Spleen (tissue), 11 donors: ENCODE results near the gene EVA1A. TPM values are rescaled to one million over a fixed set of nuclear protein-coding genes. Genes with fewer than 3 reads are reported as not detected.
"Not testable (repeated sequence)": the region's sequence is repeated elsewhere in the genome, so short reads cannot be mapped to it uniquely, and the experiment has no call there.

Experiments used
- DNase-seq: peaks from one replicate; pipeline ENCODE4 v3.0.0-alpha.2; 2020
- H3K27ac ChIP-seq, 8 donors: fragments of 200-600 bp; sonication (generic) in 7 of 8; 1 replicate in 4 of 8; 2 replicates in 4 of 8; pipeline versions ENCODE4 v1.5.0 to v1.8.0; 2016 to 2021; ENCODE audit warnings: inconsistent platforms in 4 of 8, mild to moderate bottlenecking in 4 of 8, moderate library complexity in 1 of 8
- H3K27me3 ChIP-seq, 7 donors: fragments of 200-600 bp; sonication (generic) in 6 of 7; replicated peaks in 1 of 7; 1 replicate in 4 of 7; 2 replicates in 3 of 7; pipeline versions ENCODE4 v1.5.0 to v1.8.0; 2016 to 2021; ENCODE audit warnings: inconsistent platforms in 3 of 7, mild to moderate bottlenecking in 1 of 7
- H3K36me3 ChIP-seq, 6 donors: fragments of 200-600 bp; sonication (generic) in 5 of 6; 1 replicate in 4 of 6; 2 replicates in 2 of 6; pipeline versions ENCODE4 v1.5.0 to v1.8.0; 2016 to 2021; ENCODE audit warnings: inconsistent platforms in 2 of 6
- H3K4me1 ChIP-seq, 6 donors: fragments of 200-600 bp; sonication (generic) in 5 of 6; 1 replicate in 3 of 6; 2 replicates in 3 of 6; pipeline versions ENCODE4 v1.5.0 to v1.8.0; 2016 to 2021; ENCODE audit warnings: inconsistent platforms in 3 of 6
- H3K4me3 ChIP-seq, 8 donors: fragments of 200-600 bp; sonication (generic) in 7 of 8; 1 replicate in 4 of 8; 2 replicates in 4 of 8; pipeline versions ENCODE4 v1.5.0 to v1.8.0; 2016 to 2021; ENCODE audit warnings: inconsistent platforms in 4 of 8, mild to moderate bottlenecking in 4 of 8, moderate library complexity in 2 of 8
- H3K9me3 ChIP-seq, 8 donors: fragments of 200-600 bp; sonication (generic) in 7 of 8; 1 replicate in 4 of 8; 2 replicates in 4 of 8; pipeline versions ENCODE4 v1.5.0 to v1.8.0; 2016 to 2021; ENCODE audit warnings: inconsistent platforms in 4 of 8
- POLR2A ChIP-seq, 3 donors: fragments of 450-650 bp; IDR thresholded peaks; one replicate each; pipeline ENCODE4 v1.5.1; 2017; ENCODE audit warnings: antibody characterized with exemption in 3 of 3, mild to moderate bottlenecking in 1 of 3
- POLR2AphosphoS5 ChIP-seq, 3 donors: sonication (generic); formaldehyde crosslinking; IDR thresholded peaks; one replicate each; pipeline ENCODE4 v1.5.1; 2017; ENCODE audit warnings: antibody characterized with exemption in 3 of 3
- WGBS, 5 donors: extraction: QIAGEN DNeasy Blood & Tissue Kit in 3 of 5; methylation state at CpG; one replicate each; pipeline versions ENCODE4 v1.1.5 to v1.1.7; 2013 to 2018; 5-methylcytosine and 5-hydroxymethylcytosine counted together
- intact Hi-C: fragments of 100-400 bp; cut with DNase I; formaldehyde crosslinking; loops from one replicate; pipeline ENCODE4 v1.15.0; 2023; ENCODE audit warnings: low total_unique reads
- polyA plus RNA-seq, 3 donors: library from polyadenylated mRNA; stranded (reverse); fragments of 200-250 nt; gene quantifications; one replicate each; pipeline ENCODE4 v1.2.1, GENCODE V29; 2013
- total RNA-seq, 7 donors: library from RNA; depleted of rRNA in 3 of 7; stranded (reverse); fragments of >200 nt in 3 of 7; fragmentation: NEBNext Ultra II Directional in 4 of 7; extraction: Animal tissue kit (Norgen Biotek cat#: 25700) in 4 of 7; gene quantifications; one replicate each; pipeline versions ENCODE4 v1.1.0 to v1.2.1, GENCODE V29; 2016 to 2021
- TF ChIP-seq, protein P1 (sequence below), 11 experiments: fragments of 200-600 bp in 7 of 11; fragments of 450-650 bp in 4 of 11; sonication (generic) in 4 of 11; IDR thresholded peaks in 8 of 11; conservative IDR thresholded peaks in 3 of 11; 1 replicate in 7 of 11; 2 replicates in 4 of 11; pipeline versions ENCODE4 v1.4.0 to v1.8.0; 2016 to 2021; ENCODE audit warnings: antibody characterized with exemption in 11 of 11, inconsistent platforms in 4 of 11, mild to moderate bottlenecking in 1 of 11
- donor health status: healthy with polysubstance abuse.
- donor health status: DM: no; HTN: no; CAD: no; lungs with moderate emphysema.
- donor health status: DM: no; HTN: no; CAD: no.
- donor health status: Bipolar disorder and iron deficiency.
- donor health status: healthy.
- donor health status: DM: no; HTN: no; CAD: no.
- donor health status: DM: yes; HTN: yes; CAD: no.

Gene EVA1A
- total and polyA plus RNA-seq, 10 donors = 6.2 to 30.3 (median 14.4) TPM

GRCh38 chr2:75489721-75490120, 71.0 kb downstream of the EVA1A start:
- TF ChIP-seq, protein P1, sequence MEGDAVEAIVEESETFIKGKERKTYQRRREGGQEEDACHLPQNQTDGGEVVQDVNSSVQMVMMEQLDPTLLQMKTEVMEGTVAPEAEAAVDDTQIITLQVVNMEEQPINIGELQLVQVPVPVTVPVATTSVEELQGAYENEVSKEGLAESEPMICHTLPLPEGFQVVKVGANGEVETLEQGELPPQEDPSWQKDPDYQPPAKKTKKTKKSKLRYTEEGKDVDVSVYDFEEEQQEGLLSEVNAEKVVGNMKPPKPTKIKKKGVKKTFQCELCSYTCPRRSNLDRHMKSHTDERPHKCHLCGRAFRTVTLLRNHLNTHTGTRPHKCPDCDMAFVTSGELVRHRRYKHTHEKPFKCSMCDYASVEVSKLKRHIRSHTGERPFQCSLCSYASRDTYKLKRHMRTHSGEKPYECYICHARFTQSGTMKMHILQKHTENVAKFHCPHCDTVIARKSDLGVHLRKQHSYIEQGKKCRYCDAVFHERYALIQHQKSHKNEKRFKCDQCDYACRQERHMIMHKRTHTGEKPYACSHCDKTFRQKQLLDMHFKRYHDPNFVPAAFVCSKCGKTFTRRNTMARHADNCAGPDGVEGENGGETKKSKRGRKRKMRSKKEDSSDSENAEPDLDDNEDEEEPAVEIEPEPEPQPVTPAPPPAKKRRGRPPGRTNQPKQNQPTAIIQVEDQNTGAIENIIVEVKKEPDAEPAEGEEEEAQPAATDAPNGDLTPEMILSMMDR (IDR thresholded peaks at IDR 0.05 in 8 of 11, conservative IDR thresholded peaks at IDR 0.05 in 3 of 11) = no peak
- TF ChIP-seq POLR2A (IDR thresholded peaks at IDR 0.05) = no peak
- TF ChIP-seq POLR2AphosphoS5 (IDR thresholded peaks at IDR 0.05) = no peak
- 73 to 86% (median 78%) methylated on average over 2 of the region's 2 CpGs for WGBS, 5 donors
- Histone ChIP-seq H3K27ac (no peak overlapping the region), H3K9me3 (no peaks in the 10 kb centered on the region), H3K4me1 (no peaks in the 10 kb centered on the region), H3K4me3 (no peak overlapping the region), H3K36me3 (no peaks in the 10 kb centered on the region), H3K27me3 (no peaks in the 10 kb centered on the region)
- intact Hi-C loops = no loop called here
- DNase-seq = no peak

DNA sequence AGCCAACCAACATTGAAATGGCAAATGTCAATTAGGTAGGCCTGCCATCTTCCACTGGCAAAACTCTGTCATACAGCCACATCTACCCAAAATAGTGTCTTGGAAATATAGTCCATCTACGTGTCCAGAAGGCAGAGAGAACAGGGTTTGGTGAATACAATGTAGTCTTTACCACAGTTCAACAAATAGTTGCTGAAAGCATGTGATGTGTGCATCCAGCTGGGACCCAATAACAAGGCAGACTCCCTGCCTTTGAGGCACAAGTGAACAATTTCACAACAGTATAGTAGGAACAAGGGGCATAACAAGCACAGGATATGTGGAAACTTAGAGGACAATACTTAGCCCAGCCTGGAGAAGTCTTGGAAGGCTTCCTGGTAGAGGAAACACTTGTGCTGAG, 72.6 kb downstream of the EVA1A start:
- intact Hi-C loops = no loop called here
- Histone ChIP-seq H3K9me3 (no peaks in the 10 kb centered on the region), H3K4me1 (no peaks in the 10 kb centered on the region), H3K36me3 (no peaks in the 10 kb centered on the region), H3K4me3 (no peak overlapping the region), H3K27me3 (no peaks in the 10 kb centered on the region), H3K27ac (no peak overlapping the region)
- DNase-seq = no peak
- WGBS, 5 donors = 68 to 90% (median 79%) methylated on average over 1 of the region's 1 CpG
- TF ChIP-seq POLR2AphosphoS5 (IDR thresholded peaks at IDR 0.05) (no peak), POLR2A (IDR thresholded peaks at IDR 0.05) (no peak)
- TF ChIP-seq, protein P1 (IDR thresholded peaks at IDR 0.05 in 8 of 11, conservative IDR thresholded peaks at IDR 0.05 in 3 of 11) = no peak

- H3K4me3 ChIP-seq, H3K4me1 ChIP-seq, DNase-seq, intact Hi-C loops, H3K27me3 ChIP-seq, H3K27ac ChIP-seq, H3K36me3 ChIP-seq, H3K9me3 ChIP-seq: not testable (repeated sequence)
- 91 to 95% (median 93%) methylated on average over 2 of the region's 2 CpGs for WGBS, 5 donors
Observed at GRCh38 chr2:75486735-75487134, 74.0 kb downstream of the EVA1A start.

- no peak overlapping the region for H3K27ac ChIP-seq
- TF ChIP-seq, protein P1 (IDR thresholded peaks at IDR 0.05 in 8 of 11, conservative IDR thresholded peaks at IDR 0.05 in 3 of 11) = no peak
- no peak for TF ChIP-seq POLR2A (IDR thresholded peaks at IDR 0.05)
- TF ChIP-seq POLR2AphosphoS5 (IDR thresholded peaks at IDR 0.05) = no peak
- no peak for DNase-seq
- no peak overlapping the region for H3K4me3 ChIP-seq
- 87 to 100% (median 95%) methylated on average over 1 of the region's 1 CpG for WGBS, 5 donors
- H3K36me3 ChIP-seq = no peaks in the 10 kb centered on the region
- no peaks in the 10 kb centered on the region for H3K9me3 ChIP-seq
- intact Hi-C loops = no loop called here
- H3K4me1 ChIP-seq = no peaks in the 10 kb centered on the region
- H3K27me3 ChIP-seq = peaks cover 0 to 3% (median 0%) of the 10 kb centered on the region in 7 donors
Observed at GRCh38 chr2:75484840-75485239, 75.9 kb downstream of the EVA1A start.

DNA sequence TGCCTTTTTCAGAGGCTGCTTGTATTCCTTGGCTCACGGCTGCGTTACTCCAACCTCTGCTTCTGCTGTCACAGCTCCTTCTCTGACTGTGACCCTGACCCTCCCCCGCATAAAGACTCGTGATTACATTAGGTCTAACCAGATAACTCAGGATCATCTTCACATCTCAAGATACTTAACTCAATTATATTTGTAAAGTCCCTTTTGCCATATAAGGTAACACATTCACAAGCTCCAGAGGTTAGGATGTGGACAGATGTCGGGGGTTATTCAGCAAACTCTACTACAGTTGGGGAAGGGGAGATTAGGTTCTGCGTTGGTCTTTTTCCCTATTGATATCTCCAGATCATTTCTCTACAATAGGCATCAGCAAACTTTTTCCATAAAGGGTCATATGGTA, 76.9 kb downstream of the EVA1A start:
- H3K4me1 ChIP-seq = no peaks in the 10 kb centered on the region
- no peak for TF ChIP-seq POLR2AphosphoS5 (IDR thresholded peaks at IDR 0.05)
- TF ChIP-seq, protein P1 (IDR thresholded peaks at IDR 0.05 in 8 of 11, conservative IDR thresholded peaks at IDR 0.05 in 3 of 11) = no peak
- no peak for TF ChIP-seq POLR2A (IDR thresholded peaks at IDR 0.05)
- H3K36me3 ChIP-seq = no peaks in the 10 kb centered on the region
- peaks cover 0 to 3% (median 0%) of the 10 kb centered on the region in 7 donors for H3K27me3 ChIP-seq
- H3K27ac ChIP-seq = no peak overlapping the region
- intact Hi-C loops = no loop called here
- 90 to 97% (median 93%) methylated on average over 6 of the region's 6 CpGs for WGBS, 5 donors
- no peak for DNase-seq
- H3K9me3 ChIP-seq = no peaks in the 10 kb centered on the region
- no peak overlapping the region for H3K4me3 ChIP-seq
